ENCODE measurements around the gene ACTL8. TPM values are rescaled to one million over a fixed set of nuclear protein-coding genes. Genes with fewer than 3 reads are reported as not detected.

ACTL8 gene
- total RNA-seq, 4 donors from 2014 or later = not detected

GRCh38 chr1:17795836-17796645 lies 40.9 kb downstream of the ACTL8 start:
- H3K27me3 ChIP-seq = no peaks in the 10 kb centered on the region
- H3K27ac ChIP-seq = peak overlapping the region; percentile 18 to 66 (median 21)
- 61% methylated on average over 10 of the region's 10 CpGs; no CpG with 5 or more reads in 1 of the 2 donors for WGBS, 2 donors (ENCODE audit: low coverage in 1 of 2)
- in situ Hi-C loops (cut with MboI; ENCODE audit: low pct_ligation_motif_present in 1 of 4, low pct_unique_long_range_greater_than_20kb in 1 of 4, low sequenced_read_pairs in 3 of 4) = no loop called here
- no peaks in the 10 kb centered on the region for H3K36me3 ChIP-seq
- no peak for DNase-seq
- no peak overlapping the region for H3K4me3 ChIP-seq
- H3K4me1 ChIP-seq = peaks cover 9 to 25% (median 20%) of the 10 kb centered on the region in 4 donors
- no peaks in the 10 kb centered on the region for H3K9me3 ChIP-seq
- TF ChIP-seq EP300 (IDR thresholded peaks at IDR 0.05; ENCODE audit: low read depth) (no peak), POLR2AphosphoS5 (IDR thresholded peaks at IDR 0.05) (no peak), CTCF (IDR thresholded peaks at IDR 0.05) (no peak), POLR2A (IDR thresholded peaks at IDR 0.05) (no peak)
- intact Hi-C loops (cut with DNase I; ENCODE audit: low total_unique reads) = no loop called here

DNA sequence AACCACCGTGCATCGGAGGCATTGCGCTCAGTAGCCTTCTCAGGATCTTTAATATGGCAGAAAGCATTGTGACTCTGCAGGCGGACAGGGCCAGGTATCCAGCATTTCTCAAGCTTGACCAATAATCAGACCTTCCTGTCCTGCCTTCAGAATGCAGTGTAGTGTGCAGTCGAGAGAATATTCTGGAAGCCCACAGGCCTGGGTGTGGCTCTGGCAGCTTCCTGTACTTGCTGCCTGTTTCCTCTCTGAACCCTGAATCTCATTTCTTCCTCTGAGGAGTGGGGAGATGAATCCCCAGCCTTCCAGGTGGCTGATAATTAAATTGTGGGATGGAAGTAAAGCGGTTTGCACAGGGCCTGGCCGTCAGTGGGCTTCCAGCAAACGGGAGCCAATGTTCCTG lies 42.3 kb downstream of the ACTL8 start:
- Histone ChIP-seq H3K4me3 (no peak overlapping the region), H3K27me3 (no peaks in the 10 kb centered on the region), H3K27ac (no peak overlapping the region), H3K9me3 (no peaks in the 10 kb centered on the region), H3K4me1 (peaks cover 9 to 25% (median 20%) of the 10 kb centered on the region in 4 donors), H3K36me3 (no peaks in the 10 kb centered on the region)
- WGBS, 2 donors (ENCODE audit: low coverage in 1 of 2) = 75% methylated on average over 8 of the region's 8 CpGs; no CpG with 5 or more reads in 1 of the 2 donors
- DNase-seq = no peak
- no peak for TF ChIP-seq EP300 (IDR thresholded peaks at IDR 0.05; ENCODE audit: low read depth)
- TF ChIP-seq POLR2AphosphoS5 (IDR thresholded peaks at IDR 0.05) = no peak
- no peak for TF ChIP-seq POLR2A (IDR thresholded peaks at IDR 0.05)
- no peak for TF ChIP-seq CTCF (IDR thresholded peaks at IDR 0.05)
- in situ Hi-C loops (cut with MboI; ENCODE audit: low pct_ligation_motif_present in 1 of 4, low pct_unique_long_range_greater_than_20kb in 1 of 4, low sequenced_read_pairs in 3 of 4) (no loop called here), intact Hi-C loops (cut with DNase I; ENCODE audit: low total_unique reads) (no loop called here)

GRCh38 chr1:17798011-17798410 lies 42.9 kb downstream of the ACTL8 start:
- no peak overlapping the region for H3K4me3 ChIP-seq
- no peaks in the 10 kb centered on the region for H3K27me3 ChIP-seq
- WGBS, 2 donors (ENCODE audit: low coverage in 1 of 2) = 76 to 86% methylated on average over 1 to 7 of the region's 7 CpGs
- no peak for DNase-seq
- H3K9me3 ChIP-seq = no peaks in the 10 kb centered on the region
- H3K36me3 ChIP-seq = no peaks in the 10 kb centered on the region
- TF ChIP-seq POLR2A (IDR thresholded peaks at IDR 0.05) (no peak), POLR2AphosphoS5 (IDR thresholded peaks at IDR 0.05) (no peak), CTCF (IDR thresholded peaks at IDR 0.05) (no peak), EP300 (IDR thresholded peaks at IDR 0.05; ENCODE audit: low read depth) (no peak)
- H3K4me1 ChIP-seq = peaks cover 9 to 25% (median 20%) of the 10 kb centered on the region in 4 donors
- H3K27ac ChIP-seq = no peak overlapping the region
- intact Hi-C loops (cut with DNase I; ENCODE audit: low total_unique reads) = no loop called here
- in situ Hi-C loops (cut with MboI; ENCODE audit: low pct_ligation_motif_present in 1 of 4, low pct_unique_long_range_greater_than_20kb in 1 of 4, low sequenced_read_pairs in 3 of 4) = no loop called here

- no peaks in the 10 kb centered on the region for H3K36me3 ChIP-seq
- peaks cover 9 to 25% (median 20%) of the 10 kb centered on the region in 4 donors for H3K4me1 ChIP-seq
- no peak overlapping the region for H3K27ac ChIP-seq
- intact Hi-C loops (cut with DNase I; ENCODE audit: low total_unique reads) = no loop called here
- no peak overlapping the region for H3K4me3 ChIP-seq
- WGBS, 2 donors (ENCODE audit: low coverage in 1 of 2) = 83 to 87% methylated on average over 10 to 16 of the region's 16 CpGs
- H3K27me3 ChIP-seq = no peaks in the 10 kb centered on the region
- TF ChIP-seq POLR2A (IDR thresholded peaks at IDR 0.05) = no peak
- no peak for DNase-seq
- H3K9me3 ChIP-seq = no peaks in the 10 kb centered on the region
- in situ Hi-C loops (cut with MboI; ENCODE audit: low pct_ligation_motif_present in 1 of 4, low pct_unique_long_range_greater_than_20kb in 1 of 4, low sequenced_read_pairs in 3 of 4) = no loop called here
These were observed 43.8 kb downstream of the ACTL8 start for GRCh38 chr1:17798799-17799382.
